Measurements from ENCODE around the gene SLC9A9.

GRCh38 chr3:143249014-143249413 lies 599.3 kb downstream of the SLC9A9 start:
- TF ChIP-seq CTCF (IDR thresholded peaks at IDR 0.05) (no peak), POLR2A (IDR thresholded peaks at IDR 0.05) (no peak)

Measured in uterus (tissue), 2 donors.